Transverse colon (tissue), 4 donors: ENCODE data around the gene DTYMK. TPM values are rescaled to one million over a fixed set of nuclear protein-coding genes. Genes with fewer than 3 reads are reported as not detected.
A peak's percentile ranks its signal among the peaks of the same experiment; 100 is the strongest.

Experiments
- DNase-seq: peaks from one replicate; pipeline ENCODE4 v3.0.0-alpha.2; 2019
- H3K27ac ChIP-seq, 4 donors: fragments of 200-600 bp; sonication (generic); 2 replicates each; pipeline ENCODE4 v1.5.1; 2016 to 2018; ENCODE audit warnings: inconsistent platforms in 4 of 4
- H3K27me3 ChIP-seq: fragments of 200-600 bp; sonication (generic); 2 replicates; pipeline ENCODE4 v1.5.1; 2017; ENCODE audit warnings: inconsistent platforms
- H3K36me3 ChIP-seq, 4 donors: fragments of 200-600 bp; sonication (generic); 2 replicates each; pipeline ENCODE4 v1.5.1; 2017 to 2019; ENCODE audit warnings: inconsistent platforms in 4 of 4
- H3K4me1 ChIP-seq, 4 donors: fragments of 200-600 bp; sonication (generic); 2 replicates each; pipeline ENCODE4 v1.5.1; 2017 to 2020; ENCODE audit warnings: inconsistent platforms in 4 of 4
- H3K4me3 ChIP-seq, 4 donors: fragments of 200-600 bp; sonication (generic); 1 replicate in 1 of 4; 2 replicates in 3 of 4; pipeline versions ENCODE4 v1.5.1 to v1.6.1; 2017 to 2019; ENCODE audit warnings: inconsistent platforms in 4 of 4
- H3K9me3 ChIP-seq, 2 donors: fragments of 200-600 bp; sonication (generic); 2 replicates each; pipeline ENCODE4 v1.5.1; 2017 to 2019; ENCODE audit warnings: inconsistent platforms in 2 of 2
- CTCF ChIP-seq, 5 experiments: fragments of 200-600 bp in 3 of 5; fragments of 450-650 bp in 2 of 5; sonication (generic) in 3 of 5; IDR thresholded peaks; 1 replicate in 2 of 5; 2 replicates in 3 of 5; pipeline ENCODE4 v1.5.1; 2016 to 2017; ENCODE audit warnings: antibody characterized with exemption in 5 of 5, inconsistent platforms in 3 of 5, mild to moderate bottlenecking in 2 of 5, moderate library complexity in 1 of 5
- EP300 ChIP-seq: sonication (generic); formaldehyde crosslinking; IDR thresholded peaks from one replicate; pipeline ENCODE4 v1.6.1; 2017; ENCODE audit warnings: antibody characterized with exemption, low read depth
- POLR2A ChIP-seq: fragments of 450-650 bp; IDR thresholded peaks from one replicate; pipeline ENCODE4 v1.6.1; 2016; ENCODE audit warnings: antibody characterized with exemption, mild to moderate bottlenecking, moderate library complexity
- POLR2AphosphoS5 ChIP-seq, 3 donors: sonication (generic); formaldehyde crosslinking; IDR thresholded peaks; one replicate each; pipeline ENCODE4 v1.6.1; 2016; ENCODE audit warnings: antibody characterized with exemption in 3 of 3
- WGBS, 2 donors: methylation state at CpG; one replicate each; pipeline ENCODE4 v1.1.5; 2018; ENCODE audit warnings: low coverage in 1 of 2; 5-methylcytosine and 5-hydroxymethylcytosine counted together
- in situ Hi-C, 4 donors: fragments of 200-750 bp; cut with MboI; loops; one replicate each; pipeline versions ENCODE4 v1.15.0 to v1.15.1; 2017; ENCODE audit warnings: low sequenced_read_pairs in 3 of 4, low pct_ligation_motif_present in 1 of 4, low pct_unique_long_range_greater_than_20kb in 1 of 4
- intact Hi-C: fragments of 100-400 bp; cut with DNase I; formaldehyde crosslinking; loops from one replicate; pipeline ENCODE4 v1.15.1; 2023; ENCODE audit warnings: low total_unique reads
- total RNA-seq, 4 donors: library from RNA; depleted of rRNA; stranded (reverse); fragments of >200 nt; gene quantifications; one replicate each; pipeline ENCODE4 v1.1.0, GENCODE V29; 2016

Gene DTYMK
- total RNA-seq, 4 donors from 2014 or later, result 3.4 to 27.9 (median 11.4) TPM

- 95% methylated on average over 39 of the region's 41 CpGs; no CpG with 5 or more reads in 1 of the 2 donors for WGBS, 2 donors
- DNase-seq, result no peak
- Histone ChIP-seq H3K9me3 (no peaks in the 10 kb centered on the region), H3K4me3 (no peak overlapping the region), H3K27me3 (no peaks in the 10 kb centered on the region), H3K4me1 (no peaks in the 10 kb centered on the region), H3K36me3 (peaks cover 0 to 29% (median 8%) of the 10 kb centered on the region in 4 donors), H3K27ac (no peak overlapping the region)
- intact Hi-C loops (no loop called here), in situ Hi-C loops (no loop called here)
- TF ChIP-seq EP300, result no peak
- TF ChIP-seq CTCF (IDR thresholded peaks at IDR 0.05), result peak in 1 of 5 experiments; percentile 13
These were observed 37.8 kb upstream of the DTYMK start for GRCh38 chr2:241724259-241724974.

GRCh38 chr2:241722896-241723454 is 36.4 kb upstream of the DTYMK start:
- intact Hi-C loops, result no loop called here
- H3K27me3 ChIP-seq, result no peaks in the 10 kb centered on the region
- in situ Hi-C loops, result no loop called here
- no peak for DNase-seq
- peaks cover 0 to 30% (median 10%) of the 10 kb centered on the region in 4 donors for H3K36me3 ChIP-seq
- H3K4me1 ChIP-seq, result no peaks in the 10 kb centered on the region
- no peak overlapping the region for H3K27ac ChIP-seq
- H3K9me3 ChIP-seq, result no peaks in the 10 kb centered on the region
- H3K4me3 ChIP-seq, result no peak overlapping the region
- TF ChIP-seq EP300 (no peak), POLR2AphosphoS5 (IDR thresholded peaks at IDR 0.05) (no peak), POLR2A (no peak), CTCF (IDR thresholded peaks at IDR 0.05) (no peak)
- 97% methylated on average over 21 of the region's 21 CpGs; no CpG with 5 or more reads in 1 of the 2 donors for WGBS, 2 donors

GRCh38 chr2:241721852-241722251 is 35.2 kb upstream of the DTYMK start:
- Histone ChIP-seq H3K27me3 (no peaks in the 10 kb centered on the region), H3K4me3 (no peak overlapping the region), H3K27ac (no peak overlapping the region), H3K9me3 (no peaks in the 10 kb centered on the region), H3K4me1 (no peaks in the 10 kb centered on the region), H3K36me3 (peaks cover 0 to 34% (median 10%) of the 10 kb centered on the region in 4 donors)
- 90 to 94% methylated on average over 6 to 12 of the region's 12 CpGs for WGBS, 2 donors
- in situ Hi-C loops (no loop called here), intact Hi-C loops (no loop called here)
- TF ChIP-seq CTCF (IDR thresholded peaks at IDR 0.05) (no peak), POLR2A (no peak), POLR2AphosphoS5 (IDR thresholded peaks at IDR 0.05) (no peak), EP300 (no peak)
- DNase-seq, result no peak

GRCh38 chr2:241720560-241720959 is 33.9 kb upstream of the DTYMK start:
- Histone ChIP-seq H3K27ac (no peak overlapping the region), H3K27me3 (no peaks in the 10 kb centered on the region), H3K9me3 (no peaks in the 10 kb centered on the region), H3K4me3 (no peak overlapping the region), H3K36me3 (peaks cover 0 to 34% (median 10%) of the 10 kb centered on the region in 4 donors), H3K4me1 (no peaks in the 10 kb centered on the region)
- in situ Hi-C loops, result no loop called here
- DNase-seq, result no peak
- 89% methylated on average over 11 of the region's 15 CpGs; no CpG with 5 or more reads in 1 of the 2 donors for WGBS, 2 donors
- no peak for TF ChIP-seq POLR2A
- TF ChIP-seq POLR2AphosphoS5 (IDR thresholded peaks at IDR 0.05), result no peak
- TF ChIP-seq CTCF (IDR thresholded peaks at IDR 0.05), result no peak
- no peak for TF ChIP-seq EP300
- intact Hi-C loops, result no loop called here
